Epithelial cell of prostate (primary cell): ENCODE results near the gene CEACAM6.
A peak's percentile ranks its signal among the peaks of the same experiment; 100 is the strongest.

ENCODE experiments used
- DNase-seq: peaks from one replicate; pipeline ENCODE4 v3.0.0-alpha.2; 2011; ENCODE audit warnings: low read depth, low spot score
- H3K27ac ChIP-seq: fragments of 450-650 bp; 2 replicates; pipeline ENCODE4 v1.5.1; 2017; ENCODE audit warnings: mild to moderate bottlenecking

The CEACAM6 gene

DNA sequence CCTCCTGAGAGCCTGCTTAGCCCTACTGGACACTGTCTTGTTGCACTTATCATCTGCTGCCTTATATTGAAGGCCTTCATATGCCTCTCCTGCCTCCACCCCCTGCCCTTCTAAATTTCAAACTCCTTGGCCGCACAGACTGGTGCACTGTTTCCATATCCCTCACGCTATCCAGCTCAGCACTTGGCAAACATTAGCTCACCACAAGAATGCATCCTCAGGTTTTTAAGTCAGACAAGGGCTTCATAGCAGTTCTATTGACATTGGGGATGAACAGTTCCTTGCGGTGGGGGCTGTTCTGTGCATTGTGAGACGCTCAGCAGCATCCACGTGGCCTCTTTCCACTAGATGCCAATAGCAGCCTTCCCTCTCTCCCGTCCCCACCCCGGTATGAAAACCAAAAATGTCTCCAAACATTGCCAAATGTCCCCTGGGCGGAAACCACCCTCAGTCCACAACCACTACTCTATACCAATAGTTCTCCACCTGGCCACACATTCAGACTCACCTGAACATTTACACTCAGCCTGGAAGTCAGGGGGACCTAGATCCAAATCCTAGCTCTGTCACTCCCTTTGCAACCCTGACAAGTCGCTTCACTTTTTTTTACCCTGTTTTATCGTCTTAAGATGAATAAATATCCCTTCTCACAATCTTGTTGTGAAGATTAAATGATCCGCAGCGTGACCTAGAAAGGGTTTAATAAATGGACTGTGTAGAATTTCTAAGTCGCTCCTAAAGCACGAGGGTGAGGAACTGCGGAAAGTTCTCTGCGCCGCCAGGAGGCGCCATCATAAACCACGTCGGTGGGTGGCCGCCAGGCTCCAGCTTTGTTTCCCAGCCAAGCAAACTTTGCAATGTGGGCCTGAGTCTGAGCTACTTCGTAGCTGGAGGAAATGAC lies 37.4 kb downstream of the CEACAM6 start:
- peak; percentile 68 for DNase-seq
- peak overlapping the region; percentile 13 for H3K27ac ChIP-seq

DNA sequence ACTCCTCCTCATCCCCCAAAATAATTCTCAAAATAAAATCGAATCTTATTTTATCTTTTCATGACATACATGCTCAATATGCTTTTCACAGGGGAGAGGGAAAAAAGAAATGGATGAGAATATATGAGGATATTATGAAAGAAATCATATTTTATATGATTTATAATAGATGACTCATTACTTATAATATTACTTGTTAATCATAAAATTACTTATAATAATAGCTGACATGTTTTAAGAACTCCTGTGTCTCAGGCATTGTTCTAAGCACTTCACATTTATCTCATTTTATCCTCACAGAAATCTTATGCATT lies 38.0 kb downstream of the CEACAM6 start:
- H3K27ac ChIP-seq, result no peak overlapping the region

DNA sequence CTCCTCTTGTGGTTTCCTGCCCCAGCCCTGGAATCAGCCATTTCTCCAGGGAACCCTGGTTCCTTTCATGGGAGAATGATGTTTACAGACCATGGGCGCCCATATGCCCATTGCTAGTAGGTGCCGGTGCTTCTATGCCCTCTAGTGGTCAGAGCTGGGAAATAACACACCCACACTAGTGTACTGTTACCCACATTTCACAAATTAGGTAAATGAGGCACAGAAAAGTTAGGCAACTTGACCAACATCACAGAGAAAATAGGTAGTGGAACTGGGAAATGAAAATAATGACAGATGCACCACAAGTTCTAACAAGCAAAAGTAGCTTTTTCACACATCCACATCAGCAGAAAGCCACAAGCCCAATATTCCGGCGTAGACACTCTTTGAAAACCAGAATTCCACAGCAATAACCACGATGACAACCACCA lies 39.7 kb downstream of the CEACAM6 start:
- DNase-seq, result no peak
- no peak overlapping the region for H3K27ac ChIP-seq

More for the DNA sequence above, 38.0 kb downstream of the CEACAM6 start:
- DNase-seq, result no peak

DNA sequence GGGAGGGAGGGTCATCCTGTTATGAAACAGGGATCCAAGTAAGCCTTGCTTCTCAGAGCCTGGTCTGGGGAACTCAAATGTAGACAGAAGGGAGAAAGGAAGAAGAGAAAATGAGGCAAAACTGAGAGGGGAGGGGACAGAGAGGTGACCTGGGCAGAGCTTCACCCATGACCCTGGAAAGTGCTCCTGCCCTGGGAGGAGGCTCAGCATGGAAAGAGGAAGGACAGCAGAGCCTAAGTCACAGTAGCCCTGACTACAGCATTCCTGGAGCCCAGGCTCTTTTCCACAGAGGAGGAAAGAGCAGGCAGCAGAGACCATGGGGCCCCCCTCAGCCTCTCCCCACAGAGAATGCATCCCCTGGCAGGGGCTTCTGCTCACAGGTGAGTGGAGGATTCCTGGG lies 41.0 kb downstream of the CEACAM6 start, which contains the start of gene CEACAM3:
CEACAM3 (plus strand) TSS at position 226 of the 400 bp plus-strand sequence; CDS start at position 317, 91 bp downstream.
- DNase-seq, result no peak

DNA sequence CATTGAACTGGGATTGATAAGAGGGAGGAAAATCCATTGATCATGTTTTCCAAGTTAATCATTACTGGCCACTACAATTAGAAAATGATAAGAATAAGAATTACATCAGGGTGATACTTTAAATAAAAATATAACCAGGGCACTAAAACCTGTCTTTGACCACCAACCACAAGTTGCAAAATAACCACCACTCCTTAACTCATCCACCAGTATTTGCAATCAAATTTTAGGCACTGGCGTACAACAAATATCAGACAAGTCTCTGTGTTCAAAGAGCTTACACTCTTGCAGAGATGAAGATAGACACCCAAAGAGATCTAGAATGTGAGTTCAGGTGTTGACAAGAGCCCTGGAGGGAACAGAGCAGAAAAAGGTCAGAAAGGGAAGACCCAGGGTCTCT lies 41.6 kb downstream of the CEACAM6 start:
- DNase-seq, result no peak
- no peak overlapping the region for H3K27ac ChIP-seq

More for the DNA sequence above, 41.0 kb downstream of the CEACAM6 start, which contains the start of gene CEACAM3:
- no peak within 1 kb of the TSS for H3K27ac ChIP-seq

DNA sequence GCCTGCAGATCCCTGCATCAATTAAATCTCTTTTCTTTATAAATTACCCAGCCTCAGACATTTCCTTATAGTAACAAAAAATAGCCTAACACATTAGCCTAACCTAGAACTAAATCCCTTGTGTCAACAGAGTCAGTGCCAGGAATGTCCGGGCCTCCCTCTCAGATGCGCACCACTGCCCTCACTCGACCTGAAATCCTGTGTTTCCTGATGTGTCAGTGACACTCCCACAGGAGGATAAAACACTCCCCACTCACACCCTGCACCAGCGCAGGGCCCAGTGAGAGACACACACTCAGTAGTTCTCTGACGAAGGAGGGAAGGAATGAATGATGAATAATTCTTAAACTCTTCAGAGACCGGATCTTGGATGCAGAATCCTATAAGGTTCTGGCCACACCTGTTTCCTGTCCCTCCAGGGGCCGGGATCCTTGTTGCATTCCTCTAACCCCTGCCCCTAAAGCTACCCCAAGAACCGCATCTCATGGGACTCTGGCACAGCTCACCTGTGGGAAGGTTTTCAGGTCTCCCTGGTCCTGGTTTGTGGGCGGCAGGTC lies 44.2 kb downstream of the CEACAM6 start:
- peak overlapping the region; percentile 90 for H3K27ac ChIP-seq
- peak; percentile 73 for DNase-seq

DNA sequence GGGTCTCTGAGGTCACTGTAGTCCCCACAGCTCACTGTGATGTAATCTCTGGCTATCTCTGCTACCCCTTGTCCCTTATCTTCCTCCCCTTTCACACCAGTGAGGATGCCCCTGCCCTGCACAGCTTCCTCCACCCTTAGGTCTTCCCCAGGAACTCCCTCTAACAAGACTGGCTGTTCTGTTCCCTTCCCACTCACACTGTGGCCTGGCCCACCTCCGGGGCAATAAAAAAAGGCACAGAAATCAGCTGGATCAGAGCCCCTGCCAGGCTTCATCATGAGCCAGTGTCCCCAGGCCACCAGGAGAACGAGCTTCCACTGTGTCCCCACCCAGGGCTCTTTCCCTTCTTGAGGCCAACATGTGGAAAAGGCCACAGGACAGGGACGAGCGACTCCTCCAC lies 45.7 kb downstream of the CEACAM6 start:
- DNase-seq, result no peak
- H3K27ac ChIP-seq, result peak overlapping the region; percentile 90

DNA sequence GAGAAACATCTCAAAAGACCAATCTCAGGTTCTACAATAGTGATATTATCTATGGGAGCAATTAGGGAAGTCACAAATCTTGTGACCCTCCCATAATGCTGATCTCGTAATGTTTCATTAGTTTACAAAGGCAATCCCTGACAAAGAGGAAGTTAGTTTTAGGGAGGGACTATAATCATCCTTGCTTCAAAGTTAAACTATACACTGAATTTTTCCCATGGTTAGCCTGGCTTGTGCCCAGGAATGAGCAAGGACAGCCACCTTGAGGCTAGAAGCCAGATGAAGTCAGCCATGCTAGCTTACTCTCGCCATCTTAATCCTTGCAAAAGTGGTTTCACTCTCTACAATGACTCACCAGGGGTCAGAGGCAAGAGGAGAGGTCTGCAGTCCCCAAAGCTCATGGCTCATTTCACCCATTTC lies 46.5 kb downstream of the CEACAM6 start:
- H3K27ac ChIP-seq, result peak overlapping the region; percentile 90

DNA sequence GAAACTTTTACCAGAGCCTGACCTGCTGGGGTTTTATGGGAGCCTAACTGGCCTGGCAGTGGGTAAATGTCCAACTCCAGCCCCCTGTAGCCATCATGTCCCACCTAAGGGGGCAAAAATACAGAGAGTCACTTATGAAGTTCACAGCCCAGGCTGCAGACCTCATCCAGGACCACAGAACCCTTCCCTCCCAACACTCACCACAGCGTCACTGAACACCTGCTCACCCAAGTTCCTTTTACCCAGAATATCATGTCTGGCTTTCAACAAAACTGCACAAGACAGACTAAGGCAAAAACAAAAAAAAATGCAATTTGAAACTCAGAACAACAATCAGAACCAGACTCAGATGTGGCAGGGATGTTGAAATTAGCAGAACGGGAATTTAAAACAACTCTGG lies 47.4 kb downstream of the CEACAM6 start:
- DNase-seq, result no peak
- H3K27ac ChIP-seq, result peak overlapping the region; percentile 90

More for the DNA sequence above, 46.5 kb downstream of the CEACAM6 start:
- DNase-seq, result no peak

DNA sequence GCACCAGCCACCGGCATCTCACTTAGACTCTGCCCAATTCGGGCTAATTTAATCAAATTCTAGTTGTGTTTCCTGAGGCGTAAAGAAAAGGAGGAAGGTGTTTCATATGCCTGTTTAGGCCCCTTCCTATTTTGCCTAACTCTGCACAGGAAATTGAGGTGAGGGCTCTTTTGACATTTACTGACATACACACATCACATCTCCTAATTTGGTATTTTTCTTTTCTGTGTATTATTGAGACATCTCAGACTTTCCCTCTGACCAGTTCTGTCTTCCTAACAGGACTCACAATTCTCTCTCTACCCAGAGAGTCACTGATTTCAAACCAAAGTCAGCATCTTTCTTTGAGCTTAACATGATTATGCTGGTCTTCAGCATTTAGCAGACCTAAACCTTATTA lies 49.0 kb downstream of the CEACAM6 start:
- DNase-seq, result no peak

DNA sequence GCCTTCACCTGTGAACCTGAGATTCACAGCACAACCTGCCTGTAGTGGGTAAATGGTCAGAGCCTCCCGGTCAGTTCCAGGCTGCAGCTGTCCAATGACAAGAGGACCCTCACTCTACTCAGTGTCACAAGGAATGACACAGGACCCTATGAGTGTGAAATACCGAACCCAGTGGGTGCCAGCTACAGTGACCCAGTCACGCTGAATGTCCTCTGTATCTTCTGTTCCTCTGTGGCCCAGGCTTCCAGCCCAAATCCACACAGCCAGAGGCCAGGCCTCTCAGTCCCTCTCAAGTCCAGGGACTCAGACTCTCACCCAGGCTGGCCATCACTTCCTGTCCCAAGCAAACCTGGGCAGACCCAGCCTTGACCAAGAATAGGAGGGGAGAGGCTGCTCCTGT lies 51.8 kb downstream of the CEACAM6 start:
- no peak for DNase-seq
- H3K27ac ChIP-seq, result no peak overlapping the region

More for the DNA sequence above, 49.0 kb downstream of the CEACAM6 start:
- no peak overlapping the region for H3K27ac ChIP-seq

DNA sequence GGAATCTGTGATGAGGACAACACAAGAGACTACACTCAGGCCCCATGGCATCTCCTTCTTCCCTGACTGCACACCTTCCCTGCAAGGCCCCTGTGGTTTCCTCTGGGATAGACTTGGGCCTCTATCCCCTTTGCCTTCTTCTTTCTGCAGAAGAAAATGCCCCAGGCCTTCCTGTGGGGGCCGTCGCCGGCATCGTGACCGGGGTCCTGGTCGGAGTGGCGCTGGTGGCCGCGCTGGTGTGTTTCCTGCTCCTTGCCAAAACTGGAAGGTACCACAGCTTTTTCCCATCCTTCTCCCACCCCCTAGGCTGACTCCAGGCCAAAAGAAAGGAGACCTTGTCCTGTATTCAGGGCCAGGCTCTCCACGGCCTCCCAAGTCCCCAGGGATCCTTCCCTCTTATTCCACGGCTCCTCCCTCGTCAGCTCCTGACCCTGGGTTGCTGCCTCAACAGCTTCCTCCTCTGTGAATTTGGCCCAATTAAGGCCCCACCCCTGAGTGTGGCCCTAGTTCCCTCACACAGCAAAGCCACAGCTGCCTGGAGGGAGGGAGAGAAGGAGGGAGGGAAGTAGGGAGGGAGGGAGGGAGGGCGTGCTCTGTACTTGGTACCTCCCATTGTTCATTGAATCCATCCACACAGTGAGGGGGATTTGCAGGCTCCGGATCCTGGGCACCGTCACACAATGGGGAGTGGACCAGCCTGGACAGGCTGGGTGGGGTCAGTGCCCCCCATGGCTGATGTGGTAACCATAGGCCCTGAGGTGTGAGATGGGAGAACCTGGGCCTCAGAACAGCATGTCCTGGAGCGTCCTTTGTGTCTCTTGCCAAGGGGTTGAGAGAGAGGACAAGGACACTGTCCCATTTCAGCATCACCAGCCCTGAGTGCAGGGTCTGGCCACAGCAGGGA lies 53.6 kb downstream of the CEACAM6 start:
- no peak overlapping the region for H3K27ac ChIP-seq
- DNase-seq, result no peak

DNA sequence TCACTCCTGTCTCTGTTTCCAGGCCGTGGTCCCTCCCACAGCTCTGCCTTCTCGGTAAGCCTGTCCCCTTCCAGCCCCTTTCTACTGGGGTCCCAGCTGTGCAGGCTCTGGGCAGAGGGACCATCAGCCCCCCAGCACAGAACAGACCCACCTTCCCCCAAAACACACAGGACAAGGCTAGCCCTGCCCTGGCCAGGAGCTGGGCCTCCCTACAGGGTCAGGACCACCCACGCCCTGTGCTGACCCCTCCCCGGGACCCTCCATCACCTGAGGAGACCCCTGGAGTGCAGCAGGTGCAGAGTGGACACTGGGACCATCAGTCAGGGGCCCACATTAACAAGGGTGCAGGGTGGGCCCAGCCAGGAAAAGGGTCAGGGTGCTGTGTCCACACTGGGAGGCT lies 55.0 kb downstream of the CEACAM6 start:
- H3K27ac ChIP-seq, result no peak overlapping the region

DNA sequence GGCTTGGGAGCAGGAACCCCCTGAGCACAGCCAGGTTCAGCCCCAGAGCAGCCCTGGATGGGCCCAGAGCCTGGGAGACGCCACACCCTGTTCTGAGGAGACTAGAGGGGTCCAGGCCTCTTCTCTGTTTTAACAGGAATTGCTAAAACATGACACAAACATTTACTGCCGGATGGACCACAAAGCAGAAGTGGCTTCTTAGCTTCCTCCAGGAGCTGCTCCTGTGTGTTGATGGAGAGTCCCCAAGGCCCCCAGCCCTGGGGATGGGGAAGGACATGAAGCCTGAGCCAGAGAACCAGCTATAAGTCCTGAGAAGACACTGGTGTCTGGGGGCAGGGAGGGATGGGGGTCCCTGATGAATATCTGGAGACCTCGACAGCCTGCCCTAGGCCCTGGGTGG lies 55.7 kb downstream of the CEACAM6 start:
- no peak for DNase-seq
- no peak overlapping the region for H3K27ac ChIP-seq

More for the DNA sequence above, 55.0 kb downstream of the CEACAM6 start:
- DNase-seq, result no peak

DNA sequence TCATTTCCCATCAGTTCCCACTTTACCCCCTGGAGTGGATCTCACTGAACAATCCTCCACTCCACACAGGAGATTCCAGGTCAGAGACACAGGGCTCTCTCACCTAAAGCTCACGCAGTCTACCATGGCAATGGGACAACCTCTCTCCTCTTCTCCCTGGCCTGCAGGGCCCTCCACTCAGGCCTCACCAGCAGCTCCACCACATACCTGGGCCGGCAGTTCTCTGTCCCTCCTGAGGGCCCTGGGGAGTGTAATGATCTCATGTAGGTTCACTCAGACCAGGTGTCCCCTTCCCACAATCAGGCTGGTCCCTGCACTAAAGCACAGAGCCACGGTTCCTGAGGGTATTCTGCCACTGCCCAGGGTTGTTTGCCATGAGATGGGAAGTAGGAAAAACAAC lies 56.7 kb downstream of the CEACAM6 start:
- H3K27ac ChIP-seq, result no peak overlapping the region
- DNase-seq, result no peak

DNA sequence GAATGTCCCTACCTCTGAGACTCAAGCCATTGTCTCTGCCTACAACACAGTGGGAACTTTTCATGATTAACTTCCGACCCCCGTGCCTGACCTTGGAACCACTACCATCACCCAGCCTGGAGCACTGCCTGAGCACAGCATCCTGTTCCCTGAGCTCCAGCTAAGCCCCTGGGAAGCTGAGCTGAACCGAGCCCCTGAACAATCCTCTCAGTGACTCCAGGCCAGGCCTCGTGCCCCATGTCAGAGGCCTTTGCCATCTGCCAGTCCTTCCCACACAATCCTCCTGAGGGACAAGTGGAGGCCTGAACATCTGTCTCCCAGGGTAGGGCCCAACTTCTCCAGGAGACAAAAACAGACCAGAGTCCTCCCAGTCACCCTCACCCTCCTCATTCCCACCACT lies 58.6 kb downstream of the CEACAM6 start:
- H3K27ac ChIP-seq, result no peak overlapping the region
- DNase-seq, result no peak

DNA sequence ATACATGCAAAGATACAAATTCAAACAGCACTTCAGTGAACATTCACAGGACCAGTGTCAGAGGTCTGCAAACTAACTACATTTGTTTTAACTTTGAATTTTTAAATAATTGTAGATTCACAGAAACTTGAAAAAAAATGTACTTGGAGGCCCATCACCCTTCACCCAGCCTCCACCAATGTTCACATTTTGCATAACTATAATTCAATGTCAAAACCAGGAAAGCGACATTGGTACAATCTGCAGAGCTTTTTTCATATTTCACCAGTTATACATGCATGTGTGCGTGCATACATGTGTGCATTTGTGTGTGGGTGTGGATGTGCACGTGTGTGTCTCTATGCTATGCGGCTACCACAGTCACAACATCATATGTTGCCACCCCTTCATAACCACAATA lies 60.0 kb downstream of the CEACAM6 start:
- H3K27ac ChIP-seq, result no peak overlapping the region
- DNase-seq, result no peak

DNA sequence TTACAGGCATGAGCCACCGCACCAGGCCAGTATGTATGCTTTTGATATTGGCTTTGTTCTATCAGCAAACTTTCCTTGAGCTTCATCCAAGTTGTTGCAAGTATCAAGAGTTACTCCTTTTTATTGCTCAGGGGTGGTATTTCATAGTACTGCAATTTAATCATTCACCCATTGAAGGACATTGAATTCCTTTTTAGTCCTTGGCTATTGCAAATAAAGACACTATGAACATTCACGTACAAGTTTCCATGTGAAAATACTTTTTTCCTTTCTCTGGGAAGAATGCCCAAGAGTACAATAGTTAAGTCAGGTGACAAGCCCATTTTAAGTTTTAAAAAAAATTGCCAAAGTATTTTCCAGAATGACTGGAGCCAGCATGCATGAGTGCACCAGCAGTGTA lies 61.4 kb downstream of the CEACAM6 start:
- H3K27ac ChIP-seq, result no peak overlapping the region
- no peak for DNase-seq

DNA sequence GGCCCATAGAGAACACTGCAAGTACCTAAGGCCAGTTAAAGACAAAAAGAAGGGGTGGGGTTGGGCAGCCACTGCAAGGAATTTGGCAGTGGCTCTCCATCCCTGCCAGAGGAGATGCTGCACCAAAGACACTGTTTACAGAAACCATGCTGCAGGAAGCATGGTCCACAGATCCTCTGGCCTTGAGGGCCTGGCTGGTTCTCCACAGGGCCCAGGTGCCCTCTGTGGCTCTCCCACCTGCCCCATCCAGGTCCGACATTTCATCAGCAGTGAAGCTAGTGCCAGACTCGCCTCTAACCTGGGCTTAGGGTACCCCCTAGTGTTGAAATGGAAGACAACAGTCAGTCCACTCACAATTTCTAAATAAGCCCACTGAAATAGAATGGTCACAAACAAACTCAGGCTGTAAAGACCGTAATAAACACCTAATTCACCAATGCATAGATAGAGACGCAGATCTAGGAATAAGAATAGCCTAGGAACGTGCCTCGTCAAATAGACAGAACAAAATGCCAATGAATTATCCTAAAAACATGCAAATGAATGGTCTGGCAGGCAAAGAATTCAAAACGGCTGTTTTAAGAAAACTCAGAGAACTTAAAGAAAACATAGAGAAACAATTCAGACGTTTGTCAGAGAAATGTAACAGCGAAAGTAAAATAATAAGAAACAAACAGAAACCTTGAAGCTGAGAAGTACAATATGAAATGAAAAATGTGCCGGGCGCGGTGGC lies 65.8 kb downstream of the CEACAM6 start:
- no peak for DNase-seq

More for the DNA sequence above, 65.8 kb downstream of the CEACAM6 start:
- no peak overlapping the region for H3K27ac ChIP-seq
